NCI-H748 (cell line): ENCODE results near the gene PYURF.

Experiments used
- DNase-seq: peaks from one replicate; lab custom pipeline; 2025; ENCODE audit not compliant: unreplicated experiment; lab: John Stamatoyannopoulos, UW

Gene PYURF

GRCh38 chr4:88523325-88524129 is at the start of gene PYURF:
TSS of gene PYURF (minus strand) at chr4:88523776. CDS start at chr4:88523700, 76 bp downstream.
- peak; percentile 93 for DNase-seq

DNA sequence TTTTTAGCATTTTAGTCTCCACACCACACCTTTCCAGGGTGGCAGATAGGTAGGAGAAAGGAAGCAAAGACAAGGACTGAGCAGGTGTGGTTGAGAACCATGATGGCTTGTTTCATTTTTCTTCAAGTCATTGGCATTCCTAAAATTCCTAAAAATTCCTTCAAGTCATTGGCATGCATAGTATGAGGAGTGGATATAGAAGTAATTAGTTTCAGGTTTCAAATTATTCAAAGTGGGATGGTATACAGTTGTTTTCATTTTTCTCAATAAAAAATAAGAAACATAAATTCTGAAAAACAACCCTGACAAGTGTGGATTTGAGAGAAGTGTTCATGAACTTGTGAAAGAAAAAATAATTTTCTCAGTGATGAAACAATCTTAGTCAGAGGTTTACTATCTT is 46.4 kb upstream of the PYURF start:
- no peak for DNase-seq

DNA sequence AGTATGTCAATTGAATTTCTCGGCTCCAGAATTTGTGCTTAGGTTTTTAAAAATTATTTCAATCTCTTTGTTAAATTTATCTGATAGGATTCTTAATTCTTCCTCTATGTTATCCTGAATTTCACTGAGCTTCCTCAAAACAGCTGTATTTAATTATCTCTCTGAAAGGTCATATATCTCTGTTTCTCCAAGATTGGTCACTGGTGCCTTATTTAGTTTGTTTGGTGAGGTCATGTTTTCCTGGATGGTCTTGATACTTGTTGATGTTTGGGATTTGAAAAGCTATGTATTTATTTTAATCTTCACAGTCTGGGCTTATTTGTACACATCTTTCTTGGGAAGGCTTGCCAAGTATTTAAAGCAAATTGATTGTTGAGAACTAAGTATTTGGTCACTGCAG is 44.0 kb upstream of the PYURF start:
- no peak for DNase-seq

- DNase-seq = no peak
These were observed 26.2 kb upstream of the PYURF start for GRCh38 chr4:88549815-88550214.

DNA sequence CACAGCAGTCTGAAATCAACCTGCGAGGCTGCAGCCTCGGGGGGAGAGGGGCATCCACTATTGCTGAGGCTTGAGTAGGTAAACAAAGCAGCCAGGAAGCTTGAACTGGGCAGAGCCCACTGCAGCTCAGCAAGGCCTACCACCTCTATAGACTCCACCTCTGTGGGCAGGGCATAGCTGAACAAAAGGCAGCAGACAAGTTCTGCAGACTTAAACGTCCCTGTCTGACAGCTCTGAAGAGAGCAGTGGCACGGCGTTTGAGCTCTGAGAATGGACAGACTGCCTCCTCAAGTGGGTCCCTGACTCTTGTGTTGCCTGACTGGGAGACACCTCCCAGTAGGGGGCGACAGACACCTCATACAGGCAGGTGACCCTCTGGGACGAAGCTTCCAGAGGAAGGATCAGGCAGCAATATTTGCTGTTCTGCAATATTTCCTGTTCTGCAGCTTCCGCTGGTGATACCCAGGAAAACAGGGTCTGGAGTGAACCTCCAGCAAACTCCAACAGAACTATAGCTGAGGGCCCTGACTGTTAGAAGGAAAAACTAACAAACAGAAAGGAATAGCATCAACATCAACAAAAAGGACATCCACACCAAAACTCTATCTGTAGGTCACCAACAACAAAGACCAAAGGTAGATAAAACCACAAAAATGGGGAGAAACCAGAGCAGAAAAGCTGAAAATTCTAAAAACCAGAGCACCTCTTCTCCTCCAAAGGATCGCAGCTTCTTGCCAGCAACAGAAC is 15.9 kb upstream of the PYURF start:
- peak; percentile 51 for DNase-seq

DNA sequence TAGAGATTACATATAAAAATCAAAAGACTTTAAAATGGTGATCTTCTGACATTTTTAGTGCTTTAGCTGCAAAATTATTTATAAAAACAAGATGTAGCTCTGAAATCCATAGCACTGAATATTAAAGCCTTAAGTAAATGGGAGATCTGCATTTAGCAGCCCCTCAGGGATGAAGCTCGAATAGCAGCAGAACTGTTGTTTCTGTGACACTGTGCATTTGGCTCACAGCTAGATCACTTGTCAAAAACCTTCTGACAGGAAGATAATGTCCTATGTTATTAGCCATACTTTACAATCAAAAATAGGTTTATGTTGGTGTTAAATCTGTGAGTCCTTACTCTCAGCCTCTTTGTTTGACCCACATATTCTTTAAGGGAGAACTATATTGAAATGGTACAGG is 14.1 kb upstream of the PYURF start:
- no peak for DNase-seq

DNA sequence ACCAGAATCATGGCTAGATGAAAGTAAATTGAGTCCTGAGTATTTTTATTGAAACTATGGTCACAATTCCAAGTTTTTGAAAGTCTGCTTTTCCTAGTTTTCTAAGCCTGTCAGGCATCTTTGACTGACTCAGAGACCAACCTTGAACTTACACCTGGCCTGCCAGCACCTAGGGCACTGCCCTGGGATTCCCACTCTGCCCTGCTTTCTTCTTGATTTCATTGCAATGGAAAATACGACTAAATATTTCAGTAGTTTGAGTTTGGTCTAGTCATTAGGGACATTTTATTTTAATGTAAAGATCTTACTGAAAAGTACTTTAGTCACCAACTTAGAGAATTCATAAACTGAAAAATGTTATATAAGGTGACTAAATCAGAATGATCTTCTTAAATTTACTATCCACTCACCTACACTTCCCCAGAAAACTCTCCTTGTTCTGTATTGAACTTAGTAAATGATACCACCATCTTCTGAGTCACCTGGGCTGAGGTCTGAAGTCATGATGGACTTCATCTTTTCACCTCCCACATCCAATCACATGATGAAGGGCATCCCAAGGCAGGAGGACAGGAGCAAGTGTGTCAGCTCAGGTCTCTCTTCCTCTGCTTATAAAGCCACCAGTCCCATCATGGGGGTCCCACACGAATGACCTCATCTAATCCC is 11.6 kb upstream of the PYURF start:
- DNase-seq = no peak

DNA sequence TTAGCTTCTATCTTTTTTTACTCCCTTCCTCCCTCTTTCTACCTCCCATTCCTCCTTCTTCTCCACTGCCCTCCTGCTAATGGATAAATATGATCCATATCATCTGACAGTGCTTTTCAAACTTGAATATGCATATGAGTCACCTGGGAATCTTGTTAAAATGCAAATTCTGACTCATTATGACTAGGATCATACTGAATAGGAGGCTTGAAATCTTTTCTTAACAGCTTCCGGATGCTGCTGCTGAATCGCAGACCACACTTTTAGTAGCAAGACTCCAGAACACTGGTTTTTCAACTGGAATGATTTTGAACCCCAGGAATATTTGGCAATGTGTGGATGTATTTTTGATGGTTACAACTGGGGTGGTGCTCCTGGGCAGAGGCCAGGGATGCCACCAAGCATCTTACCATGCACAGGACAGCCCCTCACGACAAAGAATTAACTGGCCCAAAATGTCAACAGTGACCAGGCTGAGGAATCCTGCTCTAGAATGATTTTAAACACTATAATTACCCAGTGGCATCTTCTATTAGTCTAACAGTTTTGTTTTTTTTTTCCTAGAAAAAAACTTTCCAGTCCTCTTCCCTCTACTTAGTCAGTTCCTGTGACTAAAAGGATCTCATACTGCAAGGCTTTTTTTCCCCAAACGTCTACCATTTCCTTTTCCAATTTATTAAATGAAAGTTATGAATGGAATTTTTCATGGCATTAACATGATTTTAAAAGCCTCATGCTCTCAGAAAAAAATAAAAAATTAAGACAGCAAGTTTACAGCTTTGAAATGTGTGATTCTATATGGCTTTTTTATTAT is 10.6 kb upstream of the PYURF start:
- DNase-seq = no peak

- DNase-seq = no peak
These were observed 9.7 kb upstream of the PYURF start for GRCh38 chr4:88533088-88533790.

- DNase-seq = no peak
These were observed 8.0 kb upstream of the PYURF start for GRCh38 chr4:88531549-88531948.

DNA sequence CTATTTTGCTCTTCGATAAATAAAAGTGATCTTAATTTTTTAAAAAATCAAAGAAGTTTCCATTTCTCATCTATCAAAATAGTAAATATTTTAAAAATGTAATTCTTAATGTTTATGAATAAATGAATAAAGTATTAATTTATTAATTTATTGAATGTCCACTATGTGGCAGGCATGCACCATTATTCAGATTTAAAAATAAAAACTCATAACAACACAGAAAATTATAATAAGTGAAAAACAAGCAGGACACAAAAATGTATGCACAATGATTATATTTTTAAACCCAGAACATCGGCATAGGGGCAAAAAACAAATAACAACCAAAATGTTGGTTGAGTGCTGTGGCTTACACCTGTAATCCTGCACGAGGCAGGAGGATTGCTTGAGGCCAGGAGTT is 5.3 kb upstream of the PYURF start:
- no peak for DNase-seq

DNA sequence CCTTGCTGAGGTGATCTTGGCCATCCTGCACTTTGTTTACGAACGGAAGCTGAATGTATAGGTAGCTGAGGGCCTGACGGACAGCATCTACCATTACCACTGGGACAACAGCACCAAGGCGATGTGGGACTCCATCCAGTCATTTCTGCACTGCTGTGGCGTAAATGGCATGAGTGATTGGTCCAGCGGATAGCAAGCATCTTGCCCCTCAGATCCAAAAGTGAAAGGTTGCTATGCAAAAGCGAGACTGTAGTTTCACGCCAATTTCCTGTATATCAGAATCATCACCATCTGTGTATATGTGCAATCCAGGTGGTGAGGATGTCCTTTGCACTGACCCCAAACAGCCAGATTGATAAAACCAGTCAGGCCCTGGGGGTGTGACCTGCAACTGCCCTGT is 4.2 kb upstream of the PYURF start:
- no peak for DNase-seq

GRCh38 chr4:88526221-88526815 is 2.7 kb upstream of the PYURF start:
- peak; percentile 26 for DNase-seq

GRCh38 chr4:88524171-88524570 is 595 bp upstream of the PYURF start:
- DNase-seq = no peak

- DNase-seq = peak; percentile 22
These were observed 763 bp downstream of the PYURF start for GRCh38 chr4:88522702-88523324.

DNA sequence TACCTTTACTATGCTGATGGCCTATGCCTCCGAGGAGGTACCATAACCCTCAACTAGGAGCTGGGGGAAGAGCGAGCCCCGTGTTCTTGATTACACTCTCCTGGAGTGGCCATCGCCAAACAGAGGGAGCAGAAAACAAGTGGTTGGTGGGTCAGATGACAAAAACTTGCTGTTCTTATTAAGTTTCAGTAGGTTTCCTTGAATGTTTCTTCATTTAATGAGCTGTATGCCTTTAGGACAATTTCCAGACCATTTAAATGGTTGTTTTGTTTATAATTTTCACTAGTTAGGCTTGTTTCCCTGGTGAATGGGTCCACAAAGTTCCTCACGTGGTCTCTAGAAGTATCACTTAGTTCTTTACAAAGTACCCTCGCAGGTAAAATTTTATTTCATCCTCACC is 4.7 kb downstream of the PYURF start:
- DNase-seq = no peak

DNA sequence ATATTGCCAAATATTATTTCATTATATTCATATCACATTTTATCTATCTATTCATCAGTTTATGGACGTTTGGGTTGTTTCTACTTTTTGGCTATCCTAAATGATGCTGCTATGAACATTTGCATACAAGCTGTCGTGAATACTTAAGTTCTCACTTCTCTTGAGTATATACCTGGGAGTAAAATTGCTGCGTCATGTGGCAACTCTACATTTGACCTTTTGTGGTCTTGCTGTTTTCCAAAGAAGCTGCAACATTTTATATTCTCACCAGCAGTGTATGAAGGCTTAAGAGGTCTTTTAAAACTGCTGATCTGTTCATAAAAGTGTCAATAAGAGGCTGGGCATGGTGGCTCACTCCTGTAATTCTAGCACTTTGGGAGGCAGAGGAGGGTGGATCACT is 5.8 kb downstream of the PYURF start:
- DNase-seq = no peak

DNA sequence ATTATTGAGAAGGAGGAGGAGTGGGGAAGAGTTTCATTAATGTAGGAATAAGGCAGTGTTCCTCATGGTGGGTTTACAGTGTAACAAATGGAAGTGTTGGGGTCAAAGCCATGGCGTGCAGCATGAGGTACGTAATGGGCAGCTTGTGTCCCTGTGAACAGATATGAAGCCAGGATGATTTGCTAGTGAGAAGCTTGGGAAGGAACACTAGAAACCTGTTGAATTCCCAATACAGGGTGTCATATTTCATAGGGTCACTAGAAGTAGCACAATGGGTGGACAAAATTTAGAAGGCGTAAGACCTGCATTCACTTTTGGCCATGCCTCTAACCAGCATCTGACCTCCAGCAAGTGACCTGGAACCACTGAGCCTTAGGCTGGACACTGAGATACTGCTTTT is 6.8 kb downstream of the PYURF start:
- DNase-seq = no peak
